Measurements from ENCODE around the gene LCLAT1. TPM values are rescaled to one million over a fixed set of nuclear protein-coding genes. Genes with fewer than 3 reads are reported as not detected.

LCLAT1 gene
- total and polyA plus RNA-seq, 2 of the 4 experiments (the other 2 are of a cell fraction), result 7.5 to 11.5 TPM

DNA sequence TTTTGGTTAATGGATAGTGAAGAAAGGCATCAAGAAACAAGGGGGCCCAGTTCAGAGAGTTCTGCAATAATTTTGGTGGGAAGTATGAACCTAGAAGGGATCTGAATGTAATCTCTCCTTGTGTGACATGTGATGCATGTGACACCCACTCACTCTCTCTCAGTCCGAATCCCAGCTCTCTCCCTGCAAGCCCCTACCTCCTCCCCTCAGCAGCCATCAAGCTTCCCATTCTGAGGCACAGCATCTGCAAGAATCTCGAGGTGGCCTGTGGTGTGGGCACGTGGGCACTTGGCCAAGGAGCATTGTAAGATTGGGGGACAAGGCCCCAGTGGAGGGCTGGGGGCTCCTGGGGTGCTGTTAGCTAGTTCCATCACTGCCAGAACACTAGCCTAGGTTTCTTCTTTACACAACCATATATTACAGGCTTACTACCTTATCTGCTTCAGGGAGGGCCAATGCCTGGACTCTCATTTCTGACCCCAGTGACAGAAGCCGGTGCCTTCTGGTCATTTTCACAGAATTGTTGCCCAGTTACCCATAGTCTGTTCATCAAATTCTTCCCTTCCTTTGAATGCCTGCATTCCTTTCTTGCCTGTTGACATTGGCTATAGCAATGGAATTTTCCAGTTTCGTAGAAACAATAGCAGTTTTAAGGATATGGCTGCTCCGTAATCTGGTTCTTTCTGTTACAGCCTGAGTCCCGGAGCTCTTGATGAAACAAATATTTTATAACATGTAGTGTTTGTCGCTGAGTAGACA is 13.3 kb upstream of the LCLAT1 start:
- H3K27me3 ChIP-seq (ENCODE audit: control insufficient read depth, insufficient read depth, low read length), result no peaks in the 10 kb centered on the region
- no peak overlapping the region for H3K4me3 ChIP-seq (ENCODE audit: insufficient read depth, low read depth, low read length)
- CTCF ChIA-PET, result interaction anchor here (1.1 kb wide), 1 partner anchor 11 kb away, joined by 3 read pairs; no protein-coding TSS in a partner anchor
- TF ChIP-seq CEBPB (IDR thresholded peaks at IDR 0.05; ENCODE audit: low read depth, low read length) (no peak), RAD21 (IDR thresholded peaks at IDR 0.05; ENCODE audit: low read length) (no peak), FOS (IDR thresholded peaks at IDR 0.05; ENCODE audit: low read depth, low read length) (no peak), RFX5 (IDR thresholded peaks at IDR 0.05; ENCODE audit: low read depth, low read length) (no peak), SMC3 (IDR thresholded peaks at IDR 0.05; ENCODE audit: low read depth, low read length) (no peak), MAZ (IDR thresholded peaks at IDR 0.05; ENCODE audit: borderline replicate concordance, low read depth, low read length) (no peak), NFE2L2 (IDR thresholded peaks at IDR 0.05; ENCODE audit: low read depth, low read length) (no peak)
- TF ChIP-seq, protein P1, sequence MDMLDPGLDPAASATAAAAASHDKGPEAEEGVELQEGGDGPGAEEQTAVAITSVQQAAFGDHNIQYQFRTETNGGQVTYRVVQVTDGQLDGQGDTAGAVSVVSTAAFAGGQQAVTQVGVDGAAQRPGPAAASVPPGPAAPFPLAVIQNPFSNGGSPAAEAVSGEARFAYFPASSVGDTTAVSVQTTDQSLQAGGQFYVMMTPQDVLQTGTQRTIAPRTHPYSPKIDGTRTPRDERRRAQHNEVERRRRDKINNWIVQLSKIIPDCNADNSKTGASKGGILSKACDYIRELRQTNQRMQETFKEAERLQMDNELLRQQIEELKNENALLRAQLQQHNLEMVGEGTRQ (IDR thresholded peaks at IDR 0.05; ENCODE audit: low read depth, low read length), result no peak
- H3K9ac ChIP-seq (ENCODE audit: low read depth, low read length), result no peak overlapping the region
- peaks cover 2% of the 10 kb centered on the region for H3K4me1 ChIP-seq (ENCODE audit: control insufficient read depth, insufficient read depth, low read length)
- no peak overlapping the region for H3K27ac ChIP-seq (ENCODE audit: insufficient read depth, low read length)
- no peak overlapping the region for H3K18ac ChIP-seq (ENCODE audit: low read depth, low read length)
- no peaks in the 10 kb centered on the region for H3K36me3 ChIP-seq (ENCODE audit: control insufficient read depth, insufficient read depth, low read length)
- no peak overlapping the region for H2AK9ac ChIP-seq (replicated peaks; ENCODE audit: low read depth, low read length, poor library complexity)
- no peak overlapping the region for H3K4me2 ChIP-seq (ENCODE audit: low read depth, low read length)
- H2AFZ ChIP-seq (replicated peaks; ENCODE audit: low read length, poor library complexity), result no peak overlapping the region
- intact Hi-C loops (cut with micrococcal nuclease) (no loop called here), dilution Hi-C loops (cut with HindIII; ENCODE audit: low sequenced_read_pairs, unreplicated experiment) (no loop called here), in situ Hi-C loops (cut with MboI; ENCODE audit: low sequenced_read_pairs) (no loop called here)
- H2BK120ac ChIP-seq (ENCODE audit: low read depth, low read length), result peak overlapping the region; percentile 28
- H2BK20ac ChIP-seq (ENCODE audit: low read depth, low read length), result no peak overlapping the region
- no peak overlapping the region for H3K14ac ChIP-seq (replicated peaks; ENCODE audit: low read depth, low read length)
- no peak overlapping the region for H2BK5ac ChIP-seq (ENCODE audit: low read depth, low read length, poor library complexity, severe bottlenecking)
- no peak overlapping the region for H3K23ac ChIP-seq (ENCODE audit: low read depth, low read length)
- WGBS, 2 experiments (ENCODE audit: extremely low coverage in 2 of 2, insufficient read length in 1 of 2), result no CpG with 5 or more reads among the region's 8 CpGs
- no TSS peak for BruUV-seq (replicated peaks)
- no peak overlapping the region for H4K5ac ChIP-seq (ENCODE audit: low read depth, low read length)
- H3K79me1 ChIP-seq (ENCODE audit: low read depth in 1 of 2, low read length in 2 of 2), result no peaks in the 10 kb centered on the region
- H4K20me1 ChIP-seq (ENCODE audit: insufficient read depth, low read length), result no peaks in the 10 kb centered on the region
- 0 out of 2 replicates have a peak overlapping the region, but pooled peaks have one; percentile 11 for H2AK5ac ChIP-seq (ENCODE audit: low read depth, low read length)
- H2BK15ac ChIP-seq (ENCODE audit: low read depth, low read length), result no peak overlapping the region
- no peak overlapping the region for H4K8ac ChIP-seq (ENCODE audit: low read depth in 2 of 2, low read length in 2 of 2)
- H3K9me1 ChIP-seq (ENCODE audit: insufficient read depth, low read length), result no peaks in the 10 kb centered on the region; the same call in 1 of the 2 replicates
- H3K9me3 ChIP-seq (ENCODE audit: control insufficient read depth, insufficient read depth, low read length), result no peaks in the 10 kb centered on the region
- POLR2A ChIA-PET (ENCODE audit: unreplicated experiment), result no interaction called here
- DNase-seq (no peak), ATAC-seq (ENCODE audit: low read depth) (no peak; the same call in 1 of the 2 replicates)
- H3K56ac ChIP-seq (ENCODE audit: extremely low read depth, insufficient read depth, low read length), result no peak overlapping the region
- no peak overlapping the region; the same call in 1 of the 2 replicates for H3K4ac ChIP-seq (ENCODE audit: low read depth, low read length)
- 0 out of 2 replicates have a peak overlapping the region, but pooled peaks have one; percentile 10 for H4K91ac ChIP-seq (ENCODE audit: insufficient read depth, low read depth, low read length)
